HG03469 (cell line): Measurements from ENCODE around the gene G2E3.
A peak's percentile ranks its signal among the peaks of the same experiment; 100 is the strongest.
"Not testable (repeated sequence)": the region's sequence is repeated elsewhere in the genome, so short reads cannot be mapped to it uniquely, and the experiment has no call there.

ENCODE experiments used
- ATAC-seq: cut with Tn5 transposase; IDR thresholded peaks from one replicate; pipeline ENCODE4 v1.9.1; 2021; ENCODE audit warnings: mild to moderate bottlenecking, moderate library complexity, moderate number of reproducible peaks; ENCODE audit not compliant: unreplicated experiment

Gene G2E3

GRCh38 chr14:30558675-30559555, at the start of gene G2E3:
G2E3 (plus strand) TSS chr14:30559158; CDS start chr14:30581080, 21,922 bp downstream.
- peak; percentile 99 for ATAC-seq

GRCh38 chr14:30517737-30518136, 41.2 kb upstream of the G2E3 start:
- ATAC-seq: no peak

- ATAC-seq: no peak
Measured at GRCh38 chr14:30518867-30519560, 39.9 kb upstream of the G2E3 start.

GRCh38 chr14:30519961-30520360, 39.0 kb upstream of the G2E3 start:
- no peak for ATAC-seq

GRCh38 chr14:30520536-30520935, 38.4 kb upstream of the G2E3 start:
- no peak for ATAC-seq

GRCh38 chr14:30521899-30522736, 36.8 kb upstream of the G2E3 start:
- ATAC-seq: peak; percentile 47

GRCh38 chr14:30525833-30526232, 33.1 kb upstream of the G2E3 start:
- ATAC-seq: no peak

- no peak for ATAC-seq
Measured at GRCh38 chr14:30527196-30527595, 31.8 kb upstream of the G2E3 start.

GRCh38 chr14:30528119-30528518, 30.8 kb upstream of the G2E3 start:
- no peak for ATAC-seq

GRCh38 chr14:30528778-30529642, 29.9 kb upstream of the G2E3 start:
- ATAC-seq: no peak

- no peak for ATAC-seq
Measured at GRCh38 chr14:30532264-30532663, 26.7 kb upstream of the G2E3 start.

GRCh38 chr14:30533126-30533525, 25.8 kb upstream of the G2E3 start:
- no peak for ATAC-seq

- no peak for ATAC-seq
Measured at GRCh38 chr14:30541318-30541717, 17.6 kb upstream of the G2E3 start.

GRCh38 chr14:30546735-30547134, 12.2 kb upstream of the G2E3 start:
- ATAC-seq: not testable (repeated sequence)

GRCh38 chr14:30547388-30548048, 11.4 kb upstream of the G2E3 start:
- ATAC-seq: no peak

- no peak for ATAC-seq
Measured at GRCh38 chr14:30550335-30550734, 8.6 kb upstream of the G2E3 start.

GRCh38 chr14:30551460-30551859, 7.5 kb upstream of the G2E3 start:
- no peak for ATAC-seq

GRCh38 chr14:30553311-30553989, 5.5 kb upstream of the G2E3 start:
- ATAC-seq: no peak

GRCh38 chr14:30558362-30558674, 640 bp upstream of the G2E3 start:
- no peak for ATAC-seq
